Mesangial cell (primary cell): Measurements from ENCODE around the gene THBD. TPM values are rescaled to one million over a fixed set of nuclear protein-coding genes. Genes with fewer than 3 reads are reported as not detected.

Experiments
- total RNA-seq: library from RNA; depleted of rRNA; stranded (reverse); fragments of >200 nt; gene quantifications from 2 replicates; pipeline ENCODE4 v1.2.3, GENCODE V29; 2015

Gene THBD, protein sequence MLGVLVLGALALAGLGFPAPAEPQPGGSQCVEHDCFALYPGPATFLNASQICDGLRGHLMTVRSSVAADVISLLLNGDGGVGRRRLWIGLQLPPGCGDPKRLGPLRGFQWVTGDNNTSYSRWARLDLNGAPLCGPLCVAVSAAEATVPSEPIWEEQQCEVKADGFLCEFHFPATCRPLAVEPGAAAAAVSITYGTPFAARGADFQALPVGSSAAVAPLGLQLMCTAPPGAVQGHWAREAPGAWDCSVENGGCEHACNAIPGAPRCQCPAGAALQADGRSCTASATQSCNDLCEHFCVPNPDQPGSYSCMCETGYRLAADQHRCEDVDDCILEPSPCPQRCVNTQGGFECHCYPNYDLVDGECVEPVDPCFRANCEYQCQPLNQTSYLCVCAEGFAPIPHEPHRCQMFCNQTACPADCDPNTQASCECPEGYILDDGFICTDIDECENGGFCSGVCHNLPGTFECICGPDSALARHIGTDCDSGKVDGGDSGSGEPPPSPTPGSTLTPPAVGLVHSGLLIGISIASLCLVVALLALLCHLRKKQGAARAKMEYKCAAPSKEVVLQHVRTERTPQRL
- total RNA-seq: 9.5 and 9.9 TPM in 2 replicates

DNA sequence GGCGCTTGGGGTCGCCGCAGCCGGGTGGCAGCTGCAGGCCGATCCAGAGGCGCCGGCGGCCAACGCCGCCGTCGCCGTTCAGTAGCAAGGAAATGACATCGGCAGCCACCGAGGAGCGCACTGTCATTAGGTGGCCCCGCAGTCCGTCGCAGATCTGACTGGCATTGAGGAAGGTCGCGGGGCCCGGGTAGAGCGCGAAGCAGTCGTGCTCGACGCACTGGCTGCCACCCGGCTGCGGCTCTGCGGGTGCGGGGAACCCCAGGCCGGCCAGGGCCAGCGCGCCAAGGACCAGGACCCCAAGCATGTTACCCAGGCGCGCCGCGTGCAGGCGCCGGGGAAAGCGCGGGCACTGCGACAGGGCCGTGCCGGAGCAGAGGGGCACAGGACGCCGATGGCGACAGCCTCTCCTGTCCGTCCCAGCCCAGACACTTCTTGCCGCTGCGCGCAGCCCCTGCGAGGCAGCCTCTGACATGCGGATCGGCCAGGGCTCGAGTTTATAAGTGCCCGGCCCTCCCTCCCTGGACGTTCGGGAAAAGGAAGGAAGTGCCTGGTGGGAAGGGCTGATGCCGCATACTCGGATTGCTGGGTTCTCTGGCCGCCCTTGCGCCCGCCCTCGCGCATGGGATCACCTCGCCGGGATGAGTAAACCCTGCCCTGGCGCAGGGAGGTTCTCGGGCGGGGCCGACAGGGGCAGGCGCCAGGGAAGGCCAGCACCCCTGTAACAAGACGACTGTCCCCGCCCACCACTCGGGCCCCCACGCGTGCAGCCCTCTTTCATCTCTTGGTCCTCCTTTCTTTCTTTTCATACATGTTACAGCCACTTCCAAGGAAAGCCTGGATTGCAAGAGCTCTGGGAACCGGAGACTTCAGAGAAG lies at the start of gene THBD:
Gene THBD, minus strand, starts transcription at position 472 of the 875 bp plus-strand sequence. Its CDS starts 168 bp downstream, at position 304.

DNA sequence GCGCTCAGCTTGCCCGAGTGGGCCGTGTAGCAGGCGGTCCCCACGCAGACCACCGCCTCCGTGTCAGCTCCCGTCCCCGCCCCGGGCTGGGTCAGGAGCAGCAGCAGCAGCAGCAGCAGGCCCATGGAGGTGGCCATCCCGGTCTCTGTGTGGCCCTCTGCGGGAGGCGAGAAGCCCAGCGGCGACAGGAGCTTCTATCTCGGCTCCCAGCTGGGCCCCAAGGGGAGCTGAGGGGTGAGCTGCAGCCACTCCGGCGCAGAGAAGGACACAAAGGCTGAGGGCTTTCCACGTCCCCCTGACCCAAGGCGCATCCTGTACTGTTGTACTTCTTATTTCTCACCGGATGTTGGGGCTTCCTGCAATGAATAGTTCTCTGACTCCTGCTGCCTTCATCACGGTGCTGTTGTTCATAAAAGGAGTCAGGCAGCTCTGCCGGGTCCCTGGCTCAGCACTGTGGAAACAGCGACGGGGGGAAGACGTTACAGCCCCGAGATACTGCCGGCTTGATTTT lies 36.6 kb upstream of the THBD start, which contains the start of gene CD93:
Gene CD93, minus strand, starts transcription at position 269 of the 511 bp plus-strand sequence. Its CDS starts 132 bp downstream, at position 137.

DNA sequence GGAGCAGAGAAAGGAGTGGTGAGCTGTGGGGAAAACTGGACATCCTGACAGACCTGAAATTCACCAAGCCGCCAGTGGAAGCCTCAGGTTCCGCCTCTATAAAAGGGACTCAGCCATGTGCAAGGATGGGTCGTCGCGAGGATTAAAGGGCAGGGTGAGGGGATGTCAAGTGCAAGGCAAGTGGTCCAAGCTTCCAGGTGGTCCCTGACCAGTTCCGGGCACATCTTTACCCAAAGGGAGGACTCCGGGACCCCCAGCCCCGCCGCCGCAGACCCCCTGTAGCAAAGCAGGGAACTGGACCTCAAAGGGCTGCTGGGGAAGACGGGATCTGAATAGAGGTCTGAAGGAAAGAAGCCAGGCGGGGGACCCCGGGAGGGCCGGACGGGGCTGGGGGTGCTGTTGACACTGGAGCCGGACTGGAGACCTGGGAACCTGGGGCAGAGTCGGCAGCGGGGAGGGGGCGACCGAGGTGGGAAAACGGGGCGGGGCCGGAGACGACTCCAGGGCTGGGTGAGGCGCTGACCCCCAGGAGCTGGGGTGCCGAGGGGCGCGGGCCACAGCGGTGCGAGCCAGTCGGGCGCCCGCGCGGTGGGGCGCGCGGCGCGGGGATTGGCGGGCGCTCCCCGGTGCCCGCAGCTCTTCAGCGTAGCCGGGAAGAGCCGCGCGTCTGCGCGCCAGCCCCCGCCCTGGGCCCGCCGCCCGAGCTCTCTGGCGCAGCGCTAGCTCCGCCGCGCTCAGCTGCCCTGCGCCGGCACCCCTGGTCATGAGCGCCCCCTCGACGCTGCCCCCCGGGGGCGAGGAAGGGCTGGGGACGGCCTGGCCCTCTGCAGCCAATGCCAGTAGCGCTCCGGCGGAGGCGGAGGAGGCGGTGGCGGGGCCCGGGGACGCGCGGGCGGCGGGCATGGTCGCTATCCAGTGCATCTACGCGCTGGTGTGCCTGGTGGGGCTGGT lies 14.5 kb downstream of the THBD start, which contains the start of gene SSTR4:
Gene SSTR4, plus strand, starts transcription at position 592 of the 951 bp plus-strand sequence. Its CDS starts 172 bp downstream, at position 764.

Other genes starting within 250 kb of the THBD start
- not detected in 2 replicates for gene SSTR4, start 14.4 kb downstream of the THBD start, total RNA-seq
- not detected in 2 replicates for gene CD93, start 36.7 kb upstream of the THBD start, total RNA-seq